Ishikawa (cell line): Measurements from ENCODE around the gene MXD3.

Experiments used
- CEBPB ChIP-seq: IDR thresholded peaks from 2 replicates; pipeline ENCODE4 v1.6.1; 2012
- EP300 ChIP-seq: IDR thresholded peaks from 2 replicates; pipeline ENCODE4 v1.6.1; 2012; ENCODE audit warnings: borderline replicate concordance
- NFIC ChIP-seq: IDR thresholded peaks from 2 replicates; pipeline ENCODE4 v1.6.1; 2012
- YY1 ChIP-seq: IDR thresholded peaks from 2 replicates; pipeline ENCODE4 v1.6.1; 2012; ENCODE audit warnings: low read depth

DNA sequence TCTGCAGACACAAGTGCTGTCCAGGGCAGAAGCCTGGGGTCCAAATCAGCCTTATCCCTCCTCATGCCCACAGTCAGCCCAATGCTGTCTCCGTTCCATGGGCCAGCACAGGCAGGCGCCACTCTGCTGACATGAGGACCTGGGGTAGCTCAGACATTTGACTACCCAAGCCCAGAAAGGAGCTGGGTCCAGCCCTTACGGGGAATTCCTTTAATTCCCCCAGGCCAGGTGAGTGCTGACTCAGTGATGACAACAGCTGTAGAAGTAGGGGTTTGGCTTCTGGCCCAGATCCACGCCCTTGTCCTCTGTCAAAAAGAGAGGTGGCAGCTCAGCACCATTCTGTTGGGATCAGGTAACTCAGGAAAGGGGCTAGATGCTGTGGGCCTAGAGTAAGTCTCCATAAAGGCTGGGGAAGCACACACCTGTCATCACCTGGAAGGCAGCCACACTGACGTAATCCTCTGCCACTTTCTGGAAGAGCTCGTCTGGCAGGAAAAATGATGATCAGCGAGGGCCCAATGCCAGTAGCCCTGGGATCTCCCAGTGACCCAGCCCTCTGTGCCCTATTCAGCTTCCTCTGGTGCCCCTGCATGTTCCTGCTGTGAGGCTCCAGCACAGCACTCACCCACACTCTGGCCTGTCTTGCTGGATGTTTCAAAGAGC, 10.1 kb downstream of the MXD3 start:
- peak; percentile 58; the same call in 1 of the 2 replicates for TF ChIP-seq CEBPB
- peak; percentile 54; the same call in 1 of the 2 replicates for TF ChIP-seq EP300
- peak; percentile 93 for TF ChIP-seq NFIC
- peak; percentile 32; the same call in 1 of the 2 replicates for TF ChIP-seq YY1
